DMS153 treated with DMSO at 0.1 percent for 48 hours (cell line): Measurements from ENCODE around the gene KIF16B.
"Not testable (repeated sequence)": the region's sequence is repeated elsewhere in the genome, so short reads cannot be mapped to it uniquely, and the experiment has no call there.

Experiments used
- DNase-seq: peaks from one replicate; lab custom pipeline; 2025; ENCODE audit not compliant: unreplicated experiment; lab: John Stamatoyannopoulos, UW

Gene KIF16B

GRCh38 chr20:16439540-16439939 lies 133.7 kb downstream of the KIF16B start:
- DNase-seq: not testable (repeated sequence)

- no peak for DNase-seq
Measured at GRCh38 chr20:16438100-16438499, 135.1 kb downstream of the KIF16B start.

- no peak for DNase-seq
Measured at GRCh38 chr20:16437387-16437996, 135.8 kb downstream of the KIF16B start.

- DNase-seq: no peak
Measured at GRCh38 chr20:16434062-16434664, 139.1 kb downstream of the KIF16B start.

GRCh38 chr20:16433293-16433580 lies 140.0 kb downstream of the KIF16B start:
- DNase-seq: no peak

GRCh38 chr20:16432466-16433292 lies 140.6 kb downstream of the KIF16B start:
- no peak for DNase-seq

GRCh38 chr20:16428112-16428511 lies 145.1 kb downstream of the KIF16B start:
- DNase-seq: no peak

- DNase-seq: no peak
Measured at GRCh38 chr20:16427571-16427970, 145.7 kb downstream of the KIF16B start.

- DNase-seq: no peak
Measured at GRCh38 chr20:16424780-16425179, 148.5 kb downstream of the KIF16B start.

- no peak for DNase-seq
Measured at GRCh38 chr20:16423311-16424212, 149.7 kb downstream of the KIF16B start.

GRCh38 chr20:16419138-16419715 lies 154.0 kb downstream of the KIF16B start:
- DNase-seq: no peak

- no peak for DNase-seq
Measured at GRCh38 chr20:16418616-16419015, 154.6 kb downstream of the KIF16B start.

- DNase-seq: no peak
Measured at GRCh38 chr20:16417001-16417400, 156.2 kb downstream of the KIF16B start.

- no peak for DNase-seq
Measured at GRCh38 chr20:16415071-16416053, 157.9 kb downstream of the KIF16B start.

- no peak for DNase-seq
Measured at GRCh38 chr20:16412906-16413305, 160.3 kb downstream of the KIF16B start.

GRCh38 chr20:16411361-16411760 lies 161.9 kb downstream of the KIF16B start:
- DNase-seq: no peak

- DNase-seq: no peak
Measured at GRCh38 chr20:16410626-16411025, 162.6 kb downstream of the KIF16B start.

GRCh38 chr20:16408981-16409380 lies 164.3 kb downstream of the KIF16B start:
- no peak for DNase-seq

- DNase-seq: no peak
Measured at GRCh38 chr20:16407251-16408067, 165.8 kb downstream of the KIF16B start.
